PC-9 (cell line): ENCODE data around the gene STH.

ENCODE experiments used
- CTCF ChIP-seq: fragments of 200-600 bp; sonication (generic); conservative IDR thresholded peaks from 2 replicates; pipeline ENCODE4 v1.6.1; 2017; ENCODE audit warnings: mixed run types, antibody characterized with exemption, mild to moderate bottlenecking, moderate library complexity
- EZH2 ChIP-seq: fragments of 200-600 bp; sonication (generic); IDR thresholded peaks from 2 replicates; pipeline ENCODE4 v1.8.0; 2017; ENCODE audit warnings: antibody characterized with exemption, low read depth

DNA sequence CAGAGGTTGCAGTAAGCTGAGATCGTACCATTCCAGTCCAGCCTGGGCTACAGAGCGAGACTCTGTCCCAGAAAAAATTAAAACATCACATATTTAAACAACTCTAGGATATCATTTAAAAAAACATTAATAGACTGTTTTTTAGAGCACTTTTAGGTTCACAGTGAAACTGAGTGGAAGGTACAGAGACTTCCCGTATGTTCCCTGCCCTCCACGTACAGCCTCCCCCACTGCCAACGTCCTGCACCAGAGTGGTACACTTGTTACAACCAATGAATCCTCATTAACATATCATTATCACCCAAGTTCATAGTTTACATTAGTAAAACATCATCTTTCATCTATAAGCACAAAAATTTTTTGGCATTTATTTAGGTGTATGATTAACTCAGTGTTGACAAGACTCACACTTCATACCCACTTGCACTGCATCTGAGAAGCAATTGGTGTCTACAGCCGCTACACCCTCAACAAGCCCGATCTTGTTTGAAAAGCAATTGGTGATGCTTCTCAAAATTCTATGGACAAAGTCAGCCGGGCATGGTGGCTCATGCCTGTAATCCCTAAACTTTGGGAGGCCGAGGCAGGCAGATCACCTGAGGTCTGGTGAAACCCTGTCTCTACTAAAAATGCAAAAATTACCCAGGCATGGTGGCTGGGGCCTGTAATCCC, 39.9 kb upstream of the STH start:
- TF ChIP-seq CTCF (no peak), EZH2 (no peak)
